Peyer's patch (tissue), 4 donors: ENCODE data around the gene TMEM17. TPM values are rescaled to one million over a fixed set of nuclear protein-coding genes. Genes with fewer than 3 reads are reported as not detected.

Experiments
- DNase-seq, 3 donors: peaks; one replicate each; pipeline ENCODE4 v3.0.0-alpha.2; 2017 to 2019
- H3K27ac ChIP-seq, 4 donors: fragments of 200-600 bp; sonication (generic); one replicate each; pipeline ENCODE4 v1.5.1; 2016 to 2019
- H3K27me3 ChIP-seq, 2 donors: fragments of 200-600 bp; sonication (generic); one replicate each; pipeline ENCODE4 v1.5.1; 2019
- H3K36me3 ChIP-seq, 3 donors: fragments of 200-600 bp; sonication (generic); one replicate each; pipeline ENCODE4 v1.5.1; 2016 to 2019
- H3K4me1 ChIP-seq, 4 donors: fragments of 200-600 bp; sonication (generic); one replicate each; pipeline ENCODE4 v1.5.1; 2016 to 2019
- H3K4me3 ChIP-seq, 4 donors: fragments of 200-600 bp; sonication (generic); 1 replicate in 3 of 4; 2 replicates in 1 of 4; pipeline ENCODE4 v1.5.1; 2016 to 2019; ENCODE audit warnings: mild to moderate bottlenecking in 1 of 4
- H3K9me3 ChIP-seq, 4 donors: fragments of 200-600 bp; sonication (generic); one replicate each; pipeline ENCODE4 v1.5.1; 2016 to 2019; ENCODE audit warnings: mild to moderate bottlenecking in 1 of 4
- CTCF ChIP-seq, 6 experiments: fragments of 450-650 bp in 4 of 6; fragments of 200-600 bp in 2 of 6; sonication (generic) in 1 of 6; IDR thresholded peaks; one replicate each; pipeline ENCODE4 v1.5.1; 2017 to 2019; ENCODE audit warnings: antibody characterized with exemption in 6 of 6, mild to moderate bottlenecking in 3 of 6, moderate library complexity in 1 of 6
- POLR2A ChIP-seq, 2 donors: fragments of 450-650 bp; IDR thresholded peaks; one replicate each; pipeline ENCODE4 v1.5.1; 2017; ENCODE audit warnings: antibody characterized with exemption in 2 of 2, mild to moderate bottlenecking in 2 of 2, moderate library complexity in 2 of 2
- total RNA-seq, 4 donors: library from RNA; depleted of rRNA; stranded (reverse); fragments of >200 nt; gene quantifications; one replicate each; pipeline ENCODE4 v1.1.0, GENCODE V29; 2016

TMEM17 gene
- total RNA-seq, 4 donors from 2014 or later, result 0.67 to 1.8 TPM; not detected in 2

GRCh38 chr2:62495761-62496160, 10.2 kb downstream of the TMEM17 start:
- TF ChIP-seq CTCF (IDR thresholded peaks at IDR 0.05) (no peak), POLR2A (IDR thresholded peaks at IDR 0.05) (no peak)
- Histone ChIP-seq H3K27me3 (no peaks in the 10 kb centered on the region), H3K9me3 (no peaks in the 10 kb centered on the region), H3K27ac (no peak overlapping the region), H3K4me3 (no peak overlapping the region), H3K36me3 (no peaks in the 10 kb centered on the region), H3K4me1 (no peaks in the 10 kb centered on the region)
- no peak for DNase-seq

- no peaks in the 10 kb centered on the region for H3K9me3 ChIP-seq
- H3K4me1 ChIP-seq, result no peaks in the 10 kb centered on the region
- no peak overlapping the region for H3K27ac ChIP-seq
Measured at GRCh38 chr2:62492048-62492447, 13.9 kb downstream of the TMEM17 start.

GRCh38 chr2:62489702-62490101, 16.3 kb downstream of the TMEM17 start:
- no peak for TF ChIP-seq POLR2A (IDR thresholded peaks at IDR 0.05)
- TF ChIP-seq CTCF (IDR thresholded peaks at IDR 0.05), result no peak
- Histone ChIP-seq H3K36me3 (no peaks in the 10 kb centered on the region), H3K4me3 (no peak overlapping the region), H3K4me1 (no peaks in the 10 kb centered on the region), H3K27ac (no peak overlapping the region), H3K27me3 (no peaks in the 10 kb centered on the region), H3K9me3 (no peaks in the 10 kb centered on the region)
- DNase-seq, result no peak

More at GRCh38 chr2:62492048-62492447, 13.9 kb downstream of the TMEM17 start:
- no peaks in the 10 kb centered on the region for H3K36me3 ChIP-seq
- H3K4me3 ChIP-seq, result no peak overlapping the region
- TF ChIP-seq POLR2A (IDR thresholded peaks at IDR 0.05), result no peak
- TF ChIP-seq CTCF (IDR thresholded peaks at IDR 0.05), result no peak
- no peaks in the 10 kb centered on the region for H3K27me3 ChIP-seq
- no peak for DNase-seq

GRCh38 chr2:62489162-62489561, 16.8 kb downstream of the TMEM17 start:
- Histone ChIP-seq H3K27me3 (no peaks in the 10 kb centered on the region), H3K4me1 (no peaks in the 10 kb centered on the region), H3K27ac (no peak overlapping the region), H3K9me3 (no peaks in the 10 kb centered on the region), H3K4me3 (no peak overlapping the region), H3K36me3 (no peaks in the 10 kb centered on the region)
- TF ChIP-seq CTCF (IDR thresholded peaks at IDR 0.05) (no peak), POLR2A (IDR thresholded peaks at IDR 0.05) (no peak)
- DNase-seq, result no peak

GRCh38 chr2:62486439-62486765, 19.6 kb downstream of the TMEM17 start:
- H3K27me3 ChIP-seq, result no peaks in the 10 kb centered on the region
- H3K4me3 ChIP-seq, result no peak overlapping the region
- H3K4me1 ChIP-seq, result no peaks in the 10 kb centered on the region
- no peak for DNase-seq
- no peaks in the 10 kb centered on the region for H3K36me3 ChIP-seq
- H3K9me3 ChIP-seq, result no peaks in the 10 kb centered on the region
- TF ChIP-seq POLR2A (IDR thresholded peaks at IDR 0.05) (no peak), CTCF (IDR thresholded peaks at IDR 0.05) (no peak)
- no peak overlapping the region for H3K27ac ChIP-seq

- Histone ChIP-seq H3K9me3 (no peaks in the 10 kb centered on the region), H3K36me3 (no peaks in the 10 kb centered on the region), H3K4me1 (no peaks in the 10 kb centered on the region), H3K27ac (no peak overlapping the region), H3K4me3 (no peak overlapping the region), H3K27me3 (no peaks in the 10 kb centered on the region)
- DNase-seq, result no peak
- no peak for TF ChIP-seq CTCF (IDR thresholded peaks at IDR 0.05)
- no peak for TF ChIP-seq POLR2A (IDR thresholded peaks at IDR 0.05)
Measured at GRCh38 chr2:62485761-62486438, 20.1 kb downstream of the TMEM17 start.
